GM12878 (cell line): ENCODE measurements around the gene SLC2A5. TPM values are rescaled to one million over a fixed set of nuclear protein-coding genes. Genes with fewer than 3 reads are reported as not detected.

Experiments used
- ATAC-seq: fragments of 200-7000 bp; cut with Tn5 transposase; 3 replicates; pipeline ENCODE4 v1.9.1; 2020; ENCODE audit warnings: mild to moderate bottlenecking, moderate library complexity
- BruUV-seq: library from RNA; stranded (reverse); fragments of 400-500 nt; replicated peaks from 2 replicates; lab custom pipeline; 2021; lab: Mats Ljungman, UMichigan
- CTCF ChIA-PET: fragments of 300-600 bp; sonication (Branson Sonifier 250); formaldehyde crosslinking; extraction: SDS; loops from one replicate; lab custom pipeline; 2021; ENCODE audit warnings: inconsistent platforms; lab: Yijun Ruan, JAX
- POLR2A ChIA-PET: fragments of 350-600 bp; formaldehyde crosslinking; extraction: SDS; loops from one replicate; lab custom pipeline; 2021; ENCODE audit warnings: inconsistent platforms; lab: Charles Lee
- RAD21 ChIA-PET: fragments of 300-600 bp; sonication (Branson Sonifier 250); formaldehyde crosslinking; loops from one replicate; lab custom pipeline; 2023; ENCODE audit warnings: antibody characterized with exemption; ENCODE audit not compliant: unreplicated experiment; lab: Charles Lee
- SMC1A ChIA-PET: fragments of 300-600 bp; sonication (Branson Sonifier 250); formaldehyde crosslinking; loops from one replicate; lab custom pipeline; 2023; ENCODE audit not compliant: unreplicated experiment, uncharacterized antibody; lab: Charles Lee
- DNase-seq: peaks from one replicate; pipeline ENCODE4 v3.0.0-alpha.2; 2011; ENCODE audit warnings: low read depth, low spot score
- FAIRE-seq: peaks from 3 replicates; lab custom pipeline; 2011; peaks lifted over from hg19 to GRCh38; lab: Jason Lieb, UNC
- H2AFZ ChIP-seq: 2 replicates; pipeline ENCODE4 v1.6.0; 2011; ENCODE audit warnings: low read depth, low read length, control low read depth; ENCODE audit not compliant: control insufficient read depth
- H3K27ac ChIP-seq: 2 replicates; pipeline ENCODE4 v1.5.1; 2011; ENCODE audit warnings: control low read depth; ENCODE audit not compliant: control insufficient read depth, insufficient read depth
- H3K27me3 ChIP-seq, 2 experiments: replicated peaks in 1 of 2; 2 replicates each; pipeline versions ENCODE4 v1.6.0 to v1.6.1; 2011; ENCODE audit warnings: low read length in 1 of 2; ENCODE audit not compliant: control insufficient read depth in 2 of 2, insufficient read depth in 2 of 2
- H3K36me3 ChIP-seq, 2 experiments: 2 replicates each; pipeline ENCODE4 v1.5.1; 2011; ENCODE audit warnings: low read length in 1 of 2; ENCODE audit not compliant: control insufficient read depth in 2 of 2, insufficient read depth in 2 of 2
- H3K4me1 ChIP-seq: 2 replicates; pipeline ENCODE4 v1.6.1; 2011; ENCODE audit warnings: mild to moderate bottlenecking, low read length, moderate library complexity, mixed read lengths; ENCODE audit not compliant: control insufficient read depth, insufficient read depth
- H3K4me2 ChIP-seq: 2 replicates; pipeline ENCODE4 v1.6.0; 2011; ENCODE audit warnings: control low read depth; ENCODE audit not compliant: control insufficient read depth, insufficient read depth
- H3K4me3 ChIP-seq: fragments of 200-600 bp; sonication (generic); 2 replicates; pipeline ENCODE4 v1.5.1; 2016
- H3K79me2 ChIP-seq: 2 replicates; pipeline ENCODE4 v1.6.0; 2011; ENCODE audit warnings: low read length; ENCODE audit not compliant: control insufficient read depth, insufficient read depth
- H3K9ac ChIP-seq: 2 replicates; pipeline ENCODE4 v1.8.0; 2011; ENCODE audit warnings: low read length, control low read depth, mixed read lengths; ENCODE audit not compliant: control insufficient read depth, insufficient read depth
- H3K9me3 ChIP-seq: replicated peaks from 3 replicates; pipeline ENCODE4 v1.5.1; 2011; ENCODE audit warnings: mild to moderate bottlenecking, low read length; ENCODE audit not compliant: control insufficient read depth, insufficient read depth
- H4K20me1 ChIP-seq: 2 replicates; pipeline ENCODE4 v1.6.0; 2011; ENCODE audit not compliant: control insufficient read depth, insufficient read depth
- MEF2A ChIP-seq: IDR thresholded peaks from 2 replicates; pipeline ENCODE4 v1.6.1; 2011; ENCODE audit warnings: low read depth, mild to moderate bottlenecking, low read length, moderate library complexity; ENCODE audit not compliant: insufficient read depth
- POLR2AphosphoS5 ChIP-seq: IDR thresholded peaks from 2 replicates; pipeline ENCODE4 v1.6.1; 2011; ENCODE audit warnings: mild to moderate bottlenecking, low read length, inconsistent platforms
- SMAD5 ChIP-seq: IDR thresholded peaks from 2 replicates; pipeline ENCODE4 v1.6.1; 2016; ENCODE audit warnings: antibody characterized with exemption, low read depth
- SMC3 ChIP-seq: IDR thresholded peaks from 2 replicates; pipeline ENCODE4 v1.6.1; 2011; ENCODE audit warnings: low read length, improper control_type of control experiment, borderline replicate concordance
- STAT1 ChIP-seq: fragments of 450-650 bp; conservative IDR thresholded peaks from 2 replicates; pipeline ENCODE4 v1.6.1; 2014; ENCODE audit warnings: antibody characterized with exemption, mild to moderate bottlenecking
- WGBS: methylation state at CpG from one replicate; pipeline ENCODE4 v1.1.6; 2016; ENCODE audit warnings: low lambda C conversion rate; ENCODE audit not compliant: insufficient replicate concordance, insufficient coverage; ENCODE audit errors: missing lambda C conversion rate; 5-methylcytosine and 5-hydroxymethylcytosine counted together
- in situ Hi-C: fragments of 300-500 bp; cut with MboI; formaldehyde crosslinking; loops from 9 replicates; pipeline ENCODE4 v1.14.3; 2018; ENCODE audit warnings: mixed read lengths
- intact Hi-C: fragments of 100-400 bp; cut with micrococcal nuclease; formaldehyde crosslinking; loops from one replicate; pipeline ENCODE4 v1.14.2; 2022; ENCODE audit not compliant: unreplicated experiment
- polyA plus RNA-seq, 11 experiments: library from polyadenylated mRNA; depleted of rRNA in 4 of 11; unstranded in 6 of 11; stranded (reverse) in 5 of 11; fragments of >200 nt; fragmentation: Nextera tagmentation in 4 of 11; fragmentation: Illumina TruSeq in 1 of 11; extraction: Ambion mirVana in 4 of 11; extraction: Trizol in 1 of 11; gene quantifications; 1 replicate in 1 of 11; 2 replicates in 10 of 11; pipeline versions ENCODE4 v1.2.1 to v1.2.3, GENCODE V29; 2011 to 2016; ENCODE audit warnings: inconsistent platforms in 2 of 11, missing spikeins in 2 of 11, low read depth in 1 of 11
- total RNA-seq, 4 experiments: library from RNA; depleted of rRNA in 3 of 4; stranded (reverse); fragments of >200 nt in 3 of 4; fragmentation: Illumina TruSeq in 1 of 4; extraction: Trizol in 1 of 4; gene quantifications; 2 replicates each; pipeline versions ENCODE4 v1.2.1 to v1.2.3, GENCODE V29; 2013 to 2021
- TF ChIP-seq, protein P1 (sequence below): IDR thresholded peaks from 2 replicates; pipeline ENCODE4 v1.6.1; 2011; ENCODE audit warnings: mild to moderate bottlenecking, low read depth, low read length, moderate library complexity; ENCODE audit not compliant: insufficient replicate concordance
- TF ChIP-seq, protein P2 (sequence below): IDR thresholded peaks from 2 replicates; pipeline ENCODE4 v1.6.1; 2011; ENCODE audit warnings: low read depth, low read length, improper control_type of control experiment, borderline replicate concordance

SLC2A5 gene
- total and polyA plus RNA-seq, 10 of the 15 experiments (the other 5 are each of a cell fraction or from before 2014, with no cell fraction given) = 4.5 to 76.6 (median 23.9) TPM

DNA sequence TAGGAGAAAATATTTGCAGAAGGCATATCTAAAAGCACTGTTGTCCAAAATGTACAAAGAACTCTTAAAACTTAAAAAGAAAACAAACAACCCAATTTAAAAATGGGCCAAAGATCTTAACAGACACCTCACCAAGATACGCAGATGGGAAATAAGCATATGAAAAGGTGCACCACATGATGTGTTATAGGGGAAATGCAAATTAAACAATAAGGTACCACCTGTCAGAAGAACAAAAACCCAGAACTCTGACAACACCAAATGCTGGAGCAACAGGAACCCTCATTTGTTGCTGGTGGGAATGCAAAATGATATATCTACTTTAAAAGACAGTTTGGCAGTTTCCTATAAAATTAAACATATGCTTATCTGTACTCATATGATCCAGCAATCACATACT is 18.1 kb downstream of the SLC2A5 start:
- POLR2A ChIA-PET = interaction anchor here (1.0 to 1.4 kb wide), 2 partner anchors 10 to 13 kb away, joined by 3 read pairs; no protein-coding TSS in a partner anchor
- no peak overlapping the region for H3K4me2 ChIP-seq
- H3K9me3 ChIP-seq = no peaks in the 10 kb centered on the region
- CTCF ChIA-PET = interaction anchor here (1.0 kb wide), 1 partner anchor 10 kb away, joined by 3 read pairs; no protein-coding TSS in a partner anchor
- 52% methylated on average over 1 of the region's 1 CpG for WGBS
- TF ChIP-seq, protein P1, sequence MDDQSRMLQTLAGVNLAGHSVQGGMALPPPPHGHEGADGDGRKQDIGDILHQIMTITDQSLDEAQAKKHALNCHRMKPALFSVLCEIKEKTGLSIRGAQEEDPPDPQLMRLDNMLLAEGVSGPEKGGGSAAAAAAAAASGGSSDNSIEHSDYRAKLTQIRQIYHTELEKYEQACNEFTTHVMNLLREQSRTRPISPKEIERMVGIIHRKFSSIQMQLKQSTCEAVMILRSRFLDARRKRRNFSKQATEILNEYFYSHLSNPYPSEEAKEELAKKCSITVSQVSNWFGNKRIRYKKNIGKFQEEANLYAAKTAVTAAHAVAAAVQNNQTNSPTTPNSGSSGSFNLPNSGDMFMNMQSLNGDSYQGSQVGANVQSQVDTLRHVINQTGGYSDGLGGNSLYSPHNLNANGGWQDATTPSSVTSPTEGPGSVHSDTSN = no peak
- TF ChIP-seq SMC3 (no peak), SMAD5 (no peak), STAT1 (no peak), MEF2A (no peak), POLR2AphosphoS5 (no peak)
- TF ChIP-seq, protein P2, sequence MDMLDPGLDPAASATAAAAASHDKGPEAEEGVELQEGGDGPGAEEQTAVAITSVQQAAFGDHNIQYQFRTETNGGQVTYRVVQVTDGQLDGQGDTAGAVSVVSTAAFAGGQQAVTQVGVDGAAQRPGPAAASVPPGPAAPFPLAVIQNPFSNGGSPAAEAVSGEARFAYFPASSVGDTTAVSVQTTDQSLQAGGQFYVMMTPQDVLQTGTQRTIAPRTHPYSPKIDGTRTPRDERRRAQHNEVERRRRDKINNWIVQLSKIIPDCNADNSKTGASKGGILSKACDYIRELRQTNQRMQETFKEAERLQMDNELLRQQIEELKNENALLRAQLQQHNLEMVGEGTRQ = no peak
- TF ChIP-seq, all 136 proteins: peak for 0
- ChIA-PET SMC1A (interaction anchor here (1.1 to 1.8 kb wide), 5 partner anchors 8 to 50 kb away, joined by 3 to 4 read pairs (median 3); no protein-coding TSS in a partner anchor), RAD21 (no interaction called here)
- intact Hi-C loops = no loop called here
- no peak overlapping the region for H3K27ac ChIP-seq
- H3K27me3 ChIP-seq = no peaks in the 10 kb centered on the region
- H3K9ac ChIP-seq = no peak overlapping the region
- in situ Hi-C loops = no loop called here
- H4K20me1 ChIP-seq = no peaks in the 10 kb centered on the region
- no peak overlapping the region for H2AFZ ChIP-seq
- H3K4me3 ChIP-seq = no peak overlapping the region
- FAIRE-seq = no peak
- peaks cover 3 to 21% of the 10 kb centered on the region in 2 experiments; a peak in 3 of 4 replicates for H3K36me3 ChIP-seq
- no peak for ATAC-seq
- no TSS peak for BruUV-seq
- no peak for DNase-seq
- no peaks in the 10 kb centered on the region for H3K4me1 ChIP-seq
- no peaks in the 10 kb centered on the region for H3K79me2 ChIP-seq
